Measurements from ENCODE around the gene LZTS3. TPM values are rescaled to one million over a fixed set of nuclear protein-coding genes. Genes with fewer than 3 reads are reported as not detected.
"Not testable (repeated sequence)": the region's sequence is repeated elsewhere in the genome, so short reads cannot be mapped to it uniquely, and the experiment has no call there.

LZTS3 gene
- total RNA-seq, 5 donors from 2014 or later (not counting 1 experiment from before 2014, with no cell fraction given) = 14.4 to 19.6 (median 15.3) TPM

DNA sequence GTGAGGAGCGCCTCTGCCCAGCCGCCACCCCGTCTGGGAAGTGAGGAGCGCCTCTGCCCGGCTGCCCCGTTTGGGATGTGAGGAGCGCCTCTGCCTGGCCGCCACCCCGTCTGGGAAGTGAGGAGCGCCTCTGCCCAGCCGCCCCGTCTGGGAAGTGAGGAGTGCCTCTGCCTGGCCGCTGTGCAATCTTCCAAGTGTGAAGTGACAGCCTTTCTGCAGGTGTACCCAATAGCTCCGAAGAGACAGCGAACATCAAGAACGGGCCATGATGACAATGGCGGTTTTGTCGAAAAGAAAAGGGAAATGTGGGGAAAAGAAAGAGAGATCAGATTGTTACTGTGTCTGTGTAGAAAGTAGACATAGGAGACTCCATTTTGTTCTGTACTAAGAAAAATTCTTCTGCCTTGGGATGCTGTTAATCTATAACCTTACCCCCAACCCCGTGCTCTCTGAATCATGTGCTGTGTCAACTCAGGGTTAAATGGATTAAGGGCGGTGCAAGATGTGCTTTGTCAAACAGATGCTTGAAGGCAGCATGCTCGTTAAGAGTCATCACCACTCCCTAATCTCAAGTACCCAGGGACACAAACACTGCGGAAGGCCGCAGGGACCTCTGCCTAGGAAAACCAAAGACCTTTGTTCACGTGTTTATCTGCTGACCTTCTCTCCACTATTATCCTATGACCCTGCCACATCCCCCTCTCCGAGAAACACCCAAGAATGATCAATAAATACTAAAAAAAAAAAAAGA is 47.4 kb downstream of the LZTS3 start:
- peak overlapping the region in 1 of 2 donors; percentile 16 for H3K27ac Mint-ChIP-seq
- H3K4me3 ChIP-seq (ENCODE audit: control insufficient read depth in 1 of 2, extremely low read depth in 1 of 2, low read length in 1 of 2); H3K4me3 Mint-ChIP-seq; H3K27me3 ChIP-seq (replicated peaks in 1 of 2; ENCODE audit: control insufficient read depth in 2 of 2, extremely low read depth in 1 of 2, insufficient read depth in 2 of 2, low read length in 1 of 2); H3K9me3 Mint-ChIP-seq; DNase-seq; ATAC-seq (replicated peaks in 1 of 4); H3K27ac ChIP-seq (ENCODE audit: low read length); H3K27me3 Mint-ChIP-seq; H3K9me3 ChIP-seq: not testable (repeated sequence)
- WGBS (ENCODE audit: insufficient coverage) = 97% methylated on average over 11 of the region's 25 CpGs
- H3K36me3 Mint-ChIP-seq = peaks cover 26% of the 10 kb centered on the region
- peaks cover 29 to 35% (median 32%) of the 10 kb centered on the region in 3 donors for H3K4me1 Mint-ChIP-seq
- H3K36me3 ChIP-seq (ENCODE audit: control insufficient read depth in 2 of 2, extremely low read depth in 1 of 2, insufficient read depth in 1 of 2, low read length in 1 of 2) = peaks cover 0 to 10% of the 10 kb centered on the region in 2 donors
- H3K4me1 ChIP-seq (ENCODE audit: control insufficient read depth in 1 of 2, extremely low read depth in 1 of 2, insufficient read depth in 2 of 2, low read length in 2 of 2) = peaks cover 18 to 25% of the 10 kb centered on the region in 2 experiments
- ChIA-PET CTCF (interaction anchor here in 1 of 2 donors (0.6 kb wide), 1 partner anchor 9 kb away, joined by 3 read pairs; no protein-coding TSS in a partner anchor), POLR2A (interaction anchor here in 1 of 2 donors (0.7 kb wide), 1 partner anchor 49 kb away, joined by 3 read pairs; no protein-coding TSS in a partner anchor)

DNA sequence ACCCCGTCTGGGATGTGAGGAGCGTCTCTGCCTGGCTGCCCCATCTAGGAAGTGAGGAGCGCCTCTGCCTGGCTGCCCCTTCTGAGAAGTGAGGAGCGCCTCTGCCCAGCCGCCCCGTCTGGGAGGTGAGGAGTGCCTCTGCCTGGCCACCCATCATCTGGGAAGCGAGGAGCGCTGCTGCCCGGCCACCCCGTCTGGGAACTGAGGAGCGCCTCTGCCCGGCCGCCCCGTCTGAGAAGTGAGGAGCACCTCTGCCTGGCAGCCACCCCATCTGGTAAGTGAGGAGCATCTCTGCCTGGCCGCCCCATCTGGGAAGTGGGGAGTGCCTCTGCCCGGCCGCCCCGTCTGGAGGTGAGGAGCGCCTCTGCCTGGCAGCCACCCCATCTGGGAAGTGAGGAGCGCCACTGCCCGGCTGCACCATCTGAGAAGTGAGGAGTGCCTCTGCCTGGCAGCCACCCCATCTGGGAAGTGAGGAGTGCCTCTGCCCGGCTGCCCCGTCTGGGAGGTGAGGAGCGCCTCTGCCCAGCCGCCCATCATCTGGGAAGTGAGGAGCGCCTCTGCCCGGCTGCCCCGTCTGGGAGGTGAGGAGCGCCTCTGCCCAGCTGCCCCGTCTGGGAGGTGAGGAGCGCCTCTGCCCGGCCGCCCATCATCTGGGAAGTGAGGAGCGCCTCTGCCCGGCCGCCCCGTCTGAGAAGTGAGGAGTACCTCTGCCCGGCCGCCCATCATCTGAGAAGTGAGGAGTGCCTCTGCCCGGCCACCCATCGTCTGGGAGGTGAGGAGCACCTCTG is 48.4 kb downstream of the LZTS3 start:
- H3K4me3 ChIP-seq (ENCODE audit: control insufficient read depth in 1 of 2, extremely low read depth in 1 of 2, low read length in 1 of 2); DNase-seq; ATAC-seq (replicated peaks in 1 of 4); H3K27me3 Mint-ChIP-seq; H3K27ac ChIP-seq (ENCODE audit: low read length); H3K4me3 Mint-ChIP-seq; H3K27ac Mint-ChIP-seq; POLR2A ChIA-PET; H3K9me3 ChIP-seq; H3K9me3 Mint-ChIP-seq; H3K27me3 ChIP-seq (replicated peaks in 1 of 2; ENCODE audit: control insufficient read depth in 2 of 2, extremely low read depth in 1 of 2, insufficient read depth in 2 of 2, low read length in 1 of 2): not testable (repeated sequence)
- peaks cover 22 to 32% of the 10 kb centered on the region in 2 experiments for H3K4me1 ChIP-seq (ENCODE audit: control insufficient read depth in 1 of 2, extremely low read depth in 1 of 2, insufficient read depth in 2 of 2, low read length in 2 of 2)
- WGBS (ENCODE audit: insufficient coverage) = 96% methylated on average over 28 of the region's 41 CpGs
- peaks cover 0 to 10% of the 10 kb centered on the region in 2 donors for H3K36me3 ChIP-seq (ENCODE audit: control insufficient read depth in 2 of 2, extremely low read depth in 1 of 2, insufficient read depth in 1 of 2, low read length in 1 of 2)
- Mint-ChIP-seq H3K4me1 (peaks cover 35 to 41% (median 38%) of the 10 kb centered on the region in 3 donors), H3K36me3 (peaks cover 29% of the 10 kb centered on the region)
- CTCF ChIA-PET = interaction anchor here in 1 of 2 donors (0.6 kb wide), 1 partner anchor 8 kb away, joined by 3 read pairs; no protein-coding TSS in a partner anchor

DNA sequence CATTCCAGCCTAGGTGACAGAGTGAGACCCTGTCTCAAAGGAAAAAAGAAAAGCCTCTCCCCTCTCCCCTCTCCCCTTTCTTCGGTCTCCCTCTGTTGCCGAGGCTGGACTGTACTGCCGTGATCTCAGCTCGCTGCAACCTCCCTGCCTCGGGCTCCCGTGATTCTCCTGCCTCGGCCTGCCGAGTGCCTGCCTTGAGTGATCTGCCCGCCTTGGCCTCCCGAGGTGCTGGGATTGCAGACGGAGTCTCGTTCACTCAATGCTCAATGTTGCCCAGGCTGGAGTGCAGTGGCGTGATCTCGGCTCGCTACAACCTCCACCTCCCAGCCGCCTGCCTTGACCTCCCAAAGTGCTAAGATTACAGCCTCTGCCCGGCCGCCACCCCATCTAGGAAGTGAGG is 49.2 kb downstream of the LZTS3 start:
- DNase-seq; H3K9me3 Mint-ChIP-seq; CTCF ChIA-PET; H3K9me3 ChIP-seq; ATAC-seq (replicated peaks in 1 of 4); H3K4me3 ChIP-seq (ENCODE audit: control insufficient read depth in 1 of 2, extremely low read depth in 1 of 2, low read length in 1 of 2); H3K27me3 Mint-ChIP-seq; H3K27ac ChIP-seq (ENCODE audit: low read length); H3K27me3 ChIP-seq (replicated peaks in 1 of 2; ENCODE audit: control insufficient read depth in 2 of 2, extremely low read depth in 1 of 2, insufficient read depth in 2 of 2, low read length in 1 of 2); H3K4me3 Mint-ChIP-seq: not testable (repeated sequence)
- 100% methylated on average over 2 of the region's 18 CpGs for WGBS (ENCODE audit: insufficient coverage)
- Histone ChIP-seq H3K36me3 (ENCODE audit: control insufficient read depth in 2 of 2, extremely low read depth in 1 of 2, insufficient read depth in 1 of 2, low read length in 1 of 2) (peaks cover 0 to 15% of the 10 kb centered on the region in 2 donors), H3K4me1 (ENCODE audit: control insufficient read depth in 1 of 2, extremely low read depth in 1 of 2, insufficient read depth in 2 of 2, low read length in 2 of 2) (peaks cover 22 to 37% of the 10 kb centered on the region in 2 experiments)
- POLR2A ChIA-PET = interaction anchor here in 1 of 2 donors (0.6 kb wide), 1 partner anchor 32 kb away, joined by 3 read pairs; no protein-coding TSS in a partner anchor
- peaks cover 30% of the 10 kb centered on the region for H3K36me3 Mint-ChIP-seq
- peaks cover 35 to 47% (median 43%) of the 10 kb centered on the region in 3 donors for H3K4me1 Mint-ChIP-seq
- peak overlapping the region; percentile 81 to 99 for H3K27ac Mint-ChIP-seq

DNA sequence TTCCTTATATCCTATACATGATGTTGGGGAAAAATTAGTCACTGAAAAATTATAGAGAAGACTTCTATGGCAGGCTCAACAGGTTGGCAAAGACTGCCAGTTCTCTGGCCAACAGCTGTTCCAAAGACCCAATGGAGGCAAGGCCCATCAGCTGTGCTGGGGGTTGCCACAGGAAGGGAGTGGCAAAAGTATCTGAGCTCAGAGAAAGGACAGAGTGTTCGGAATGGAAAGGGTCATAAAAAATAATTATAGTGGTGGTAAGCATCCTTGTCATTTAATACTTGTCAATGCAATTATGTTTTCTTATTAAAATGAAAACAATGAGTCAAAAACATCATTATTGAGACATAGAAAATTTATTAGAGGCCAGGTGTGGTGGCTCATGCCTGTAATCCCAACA is 49.8 kb downstream of the LZTS3 start:
- H3K9me3 Mint-ChIP-seq = peaks cover 0 to 3% (median 0%) of the 10 kb centered on the region in 3 donors
- H3K27me3 Mint-ChIP-seq = no peaks in the 10 kb centered on the region
- WGBS (ENCODE audit: insufficient coverage) = no CpG with 5 or more reads among the region's 1 CpG
- POLR2A ChIA-PET = interaction anchor here in 1 of 2 donors (0.6 kb wide), 1 partner anchor 32 kb away, joined by 3 read pairs; no protein-coding TSS in a partner anchor
- DNase-seq (no peak), ATAC-seq (replicated peaks in 1 of 4) (no peak)
- peaks cover 35 to 49% (median 45%) of the 10 kb centered on the region in 3 donors for H3K4me1 Mint-ChIP-seq
- no peaks in the 10 kb centered on the region for H3K9me3 ChIP-seq
- CTCF ChIA-PET = no interaction called here
- H3K27me3 ChIP-seq (replicated peaks in 1 of 2; ENCODE audit: control insufficient read depth in 2 of 2, extremely low read depth in 1 of 2, insufficient read depth in 2 of 2, low read length in 1 of 2) = no peaks in the 10 kb centered on the region
- H3K36me3 Mint-ChIP-seq = peaks cover 32% of the 10 kb centered on the region
- H3K4me1 ChIP-seq (ENCODE audit: control insufficient read depth in 1 of 2, extremely low read depth in 1 of 2, insufficient read depth in 2 of 2, low read length in 2 of 2) = peaks cover 22 to 37% of the 10 kb centered on the region in 2 experiments
- H3K4me3 Mint-ChIP-seq = peak overlapping the region in 1 of 3 donors; percentile 76
- peak overlapping the region; percentile 80 for H3K27ac ChIP-seq (ENCODE audit: low read length)
- H3K4me3 ChIP-seq (ENCODE audit: control insufficient read depth in 1 of 2, extremely low read depth in 1 of 2, low read length in 1 of 2) = no peak overlapping the region
- H3K27ac Mint-ChIP-seq = peak overlapping the region; percentile 99
- peaks cover 0 to 16% of the 10 kb centered on the region in 2 donors for H3K36me3 ChIP-seq (ENCODE audit: control insufficient read depth in 2 of 2, extremely low read depth in 1 of 2, insufficient read depth in 1 of 2, low read length in 1 of 2)

DNA sequence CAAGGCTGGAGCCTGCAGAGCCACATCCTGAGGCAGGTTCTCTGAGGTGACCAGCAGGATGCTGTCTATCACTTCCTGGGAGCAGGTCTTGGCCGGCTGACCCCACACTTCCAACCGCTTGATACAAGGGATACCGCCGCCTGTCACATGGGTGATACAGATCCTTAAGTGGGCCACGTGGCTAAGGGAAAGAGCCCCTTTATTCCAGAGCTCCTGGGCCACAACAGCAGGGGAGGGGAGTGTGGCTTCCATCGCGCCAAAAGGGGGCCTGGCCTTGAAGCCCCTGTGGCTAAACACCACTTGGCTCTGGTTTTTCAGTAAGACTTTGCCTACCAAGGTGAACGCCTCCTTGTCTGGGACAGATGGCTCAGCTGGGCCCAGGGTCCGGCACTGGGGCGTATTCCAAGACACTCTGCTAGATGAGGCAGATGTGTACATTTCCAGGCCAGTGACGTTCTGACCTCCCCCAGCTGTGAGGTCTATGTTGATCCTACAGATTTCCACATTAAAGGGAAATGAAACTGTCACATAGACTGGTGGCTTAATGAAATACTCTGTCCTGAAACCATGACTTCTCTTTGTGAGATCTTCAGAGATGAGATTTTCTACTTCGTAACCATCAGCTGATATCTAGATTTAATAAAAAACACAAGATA is 51.3 kb downstream of the LZTS3 start:
- WGBS (ENCODE audit: insufficient coverage) = 98% methylated on average over 6 of the region's 12 CpGs
- Mint-ChIP-seq H3K4me3 (peak overlapping the region; percentile 62 to 76 (median 69)), H3K9me3 (peaks cover 0 to 3% (median 0%) of the 10 kb centered on the region in 3 donors), H3K27ac (peak overlapping the region; percentile 99), H3K36me3 (peaks cover 29% of the 10 kb centered on the region), H3K27me3 (no peaks in the 10 kb centered on the region), H3K4me1 (peaks cover 35 to 55% (median 47%) of the 10 kb centered on the region in 3 donors)
- Histone ChIP-seq H3K4me3 (ENCODE audit: control insufficient read depth in 1 of 2, extremely low read depth in 1 of 2, low read length in 1 of 2) (no peak overlapping the region), H3K36me3 (ENCODE audit: control insufficient read depth in 2 of 2, extremely low read depth in 1 of 2, insufficient read depth in 1 of 2, low read length in 1 of 2) (peaks cover 0 to 16% of the 10 kb centered on the region in 2 donors), H3K27me3 (replicated peaks in 1 of 2; ENCODE audit: control insufficient read depth in 2 of 2, extremely low read depth in 1 of 2, insufficient read depth in 2 of 2, low read length in 1 of 2) (no peaks in the 10 kb centered on the region), H3K27ac (ENCODE audit: low read length) (peak overlapping the region; percentile 80), H3K4me1 (ENCODE audit: control insufficient read depth in 1 of 2, extremely low read depth in 1 of 2, insufficient read depth in 2 of 2, low read length in 2 of 2) (peaks cover 22 to 47% of the 10 kb centered on the region in 2 experiments), H3K9me3 (no peaks in the 10 kb centered on the region)
- CTCF ChIA-PET = interaction anchor here (0.6 to 1.2 kb wide), 2 partner anchors 124 to 194 kb away, joined by 3 to 4 read pairs; no protein-coding TSS in a partner anchor
- ATAC-seq (replicated peaks in 1 of 4) (no peak), DNase-seq (no peak)
- POLR2A ChIA-PET = interaction anchor here in 1 of 2 donors (0.7 kb wide), 1 partner anchor 110 kb away, joined by 3 read pairs; no protein-coding TSS in a partner anchor

Data from T-cell (primary cell).